ENCODE data around the gene PPP2R5C.

DNA sequence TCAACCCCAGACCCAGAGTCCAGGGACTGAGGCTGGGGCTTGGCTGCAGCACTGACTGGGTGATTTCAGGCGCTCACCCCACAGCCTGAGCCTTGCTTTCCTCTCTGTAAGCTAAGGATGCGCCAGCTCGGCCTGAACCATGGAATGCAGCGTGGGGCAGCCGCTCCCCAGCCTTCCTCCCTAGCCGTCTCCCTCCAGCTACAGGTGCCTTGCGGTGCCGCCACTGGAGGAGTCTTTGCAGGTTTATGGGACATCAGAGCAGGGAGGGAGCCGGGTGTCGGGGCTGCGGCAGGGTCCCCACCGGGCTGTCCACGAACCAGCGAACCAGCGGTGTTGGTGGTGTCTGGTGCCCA, 19.4 kb downstream of the PPP2R5C start:
- TF ChIP-seq CTCF (IDR thresholded peaks at IDR 0.05), result no peak
- no peak for TF ChIP-seq POLR2A (IDR thresholded peaks at IDR 0.05)

Data from testis (tissue), 2 donors.